ENCODE results near the gene SLC12A1.

- TF ChIP-seq CHD2 (IDR thresholded peaks at IDR 0.05; ENCODE audit: low read length, partially characterized antibody) (no peak), ELF1 (IDR thresholded peaks at IDR 0.05) (no peak), JUND (IDR thresholded peaks at IDR 0.05) (no peak), CTCF (IDR thresholded peaks at IDR 0.05) (no peak), TEAD4 (IDR thresholded peaks at IDR 0.05; ENCODE audit: borderline replicate concordance, insufficient read depth) (no peak), RAD21 (IDR thresholded peaks at IDR 0.05; ENCODE audit: low read length) (no peak)
Observed at GRCh38 chr15:48190932-48191573, 15.0 kb upstream of the SLC12A1 start.
